CD4-positive, alpha-beta T cell treated with Interleukin-21 for 1 hour (primary cell): ENCODE measurements around the gene FAM32A.

ENCODE experiments used
- DNase-seq: peaks from one replicate; pipeline ENCODE4 v3.0.0-alpha.2; 2020

Gene FAM32A

GRCh38 chr19:16203256-16204004 lies 18.2 kb downstream of the FAM32A start:
- DNase-seq = no peak

GRCh38 chr19:16204005-16204294 lies 18.7 kb downstream of the FAM32A start:
- no peak for DNase-seq

- no peak for DNase-seq
These were observed 20.2 kb downstream of the FAM32A start for GRCh38 chr19:16205205-16206045.

- no peak for DNase-seq
These were observed 20.9 kb downstream of the FAM32A start for GRCh38 chr19:16206046-16206605.

- DNase-seq = no peak
These were observed 21.4 kb downstream of the FAM32A start for GRCh38 chr19:16206637-16207036.

- no peak for DNase-seq
These were observed 21.9 kb downstream of the FAM32A start for GRCh38 chr19:16207063-16207462.

GRCh38 chr19:16207490-16208025 lies 22.3 kb downstream of the FAM32A start:
- DNase-seq = no peak

GRCh38 chr19:16208064-16208759 lies 23.0 kb downstream of the FAM32A start:
- no peak for DNase-seq

- DNase-seq = no peak
These were observed 23.8 kb downstream of the FAM32A start for GRCh38 chr19:16208847-16209665.

GRCh38 chr19:16210168-16210567 lies 25.0 kb downstream of the FAM32A start:
- no peak for DNase-seq

- no peak for DNase-seq
These were observed 27.9 kb downstream of the FAM32A start for GRCh38 chr19:16213076-16213475.

- no peak for DNase-seq
These were observed 31.8 kb downstream of the FAM32A start for GRCh38 chr19:16216744-16217670.

GRCh38 chr19:16217716-16218451 lies 32.7 kb downstream of the FAM32A start:
- DNase-seq = no peak

GRCh38 chr19:16218851-16219250 lies 33.6 kb downstream of the FAM32A start:
- DNase-seq = no peak

- no peak for DNase-seq
These were observed 37.6 kb downstream of the FAM32A start for GRCh38 chr19:16222806-16223205.

- no peak for DNase-seq
These were observed 38.5 kb downstream of the FAM32A start for GRCh38 chr19:16223746-16224145.

GRCh38 chr19:16224293-16225045 lies 39.3 kb downstream of the FAM32A start:
- no peak for DNase-seq

GRCh38 chr19:16225279-16226183 lies 40.3 kb downstream of the FAM32A start:
- no peak for DNase-seq
